Left ventricle myocardium inferior (tissue), 1 donor: ENCODE measurements around the gene RNF14. TPM values are rescaled to one million over a fixed set of nuclear protein-coding genes. Genes with fewer than 3 reads are reported as not detected.
A peak's percentile ranks its signal among the peaks of the same experiment; 100 is the strongest.

Experiments used
- DNase-seq: peaks from one replicate; pipeline ENCODE4 v3.0.0-alpha.2; 2020
- H3K27ac ChIP-seq: fragments of 200-600 bp; replicated peaks from 2 replicates; pipeline ENCODE4 v1.8.0; 2021
- H3K27me3 ChIP-seq: fragments of 200-600 bp; 2 replicates; pipeline ENCODE4 v1.8.0; 2021; ENCODE audit warnings: low read depth
- H3K36me3 ChIP-seq: fragments of 200-600 bp; 2 replicates; pipeline ENCODE4 v1.8.0; 2021
- H3K4me1 ChIP-seq: fragments of 200-600 bp; 2 replicates; pipeline ENCODE4 v1.8.0; 2021
- H3K4me3 ChIP-seq: fragments of 200-600 bp; 2 replicates; pipeline ENCODE4 v1.8.0; 2021; ENCODE audit warnings: mild to moderate bottlenecking, moderate library complexity
- H3K9me3 ChIP-seq: fragments of 200-600 bp; replicated peaks from 2 replicates; pipeline ENCODE4 v1.8.0; 2021
- intact Hi-C: fragments of 100-400 bp; cut with micrococcal nuclease; formaldehyde crosslinking; loops from one replicate; pipeline ENCODE4 v1.11.0; 2022
- total RNA-seq: library from RNA; stranded (reverse); fragmentation: NEBNext Ultra II Directional; extraction: Animal tissue kit (Norgen Biotek cat#: 25700); gene quantifications from one replicate; pipeline ENCODE4 v1.2.1, GENCODE V29; 2021
- TF ChIP-seq, protein P1 (sequence below): fragments of 200-600 bp; IDR thresholded peaks from 2 replicates; pipeline ENCODE4 v1.8.0; 2021; ENCODE audit warnings: antibody characterized with exemption, mild to moderate bottlenecking, borderline replicate concordance
- donor health status: DM: no; HTN: yes; CAD: no; lungs with severe emphysema.

RNF14 gene
- total RNA-seq, 1 donor from 2014 or later = 120 TPM

DNA sequence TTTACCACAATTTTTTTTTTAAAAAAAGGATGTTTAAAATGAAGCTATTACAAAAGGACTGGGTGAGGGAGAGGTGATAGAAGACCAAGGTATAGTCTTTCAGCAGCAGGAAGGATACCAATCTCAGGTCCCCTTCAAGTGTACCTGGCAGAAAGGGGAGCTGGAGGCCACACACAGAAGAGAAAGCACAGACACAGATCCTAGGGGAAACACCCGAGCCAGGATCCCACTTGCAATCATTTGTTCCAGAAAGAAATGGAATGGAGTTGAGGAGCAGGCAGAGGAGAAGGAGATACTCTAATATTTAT is 38.3 kb downstream of the RNF14 start:
- Histone ChIP-seq H3K4me1 (peaks cover 7% of the 10 kb centered on the region), H3K27me3 (no peaks in the 10 kb centered on the region), H3K9me3 (no peaks in the 10 kb centered on the region), H3K4me3 (no peak overlapping the region), H3K36me3 (peaks cover 56% of the 10 kb centered on the region), H3K27ac (no peak overlapping the region)
- no peak for DNase-seq
- TF ChIP-seq, protein P1, sequence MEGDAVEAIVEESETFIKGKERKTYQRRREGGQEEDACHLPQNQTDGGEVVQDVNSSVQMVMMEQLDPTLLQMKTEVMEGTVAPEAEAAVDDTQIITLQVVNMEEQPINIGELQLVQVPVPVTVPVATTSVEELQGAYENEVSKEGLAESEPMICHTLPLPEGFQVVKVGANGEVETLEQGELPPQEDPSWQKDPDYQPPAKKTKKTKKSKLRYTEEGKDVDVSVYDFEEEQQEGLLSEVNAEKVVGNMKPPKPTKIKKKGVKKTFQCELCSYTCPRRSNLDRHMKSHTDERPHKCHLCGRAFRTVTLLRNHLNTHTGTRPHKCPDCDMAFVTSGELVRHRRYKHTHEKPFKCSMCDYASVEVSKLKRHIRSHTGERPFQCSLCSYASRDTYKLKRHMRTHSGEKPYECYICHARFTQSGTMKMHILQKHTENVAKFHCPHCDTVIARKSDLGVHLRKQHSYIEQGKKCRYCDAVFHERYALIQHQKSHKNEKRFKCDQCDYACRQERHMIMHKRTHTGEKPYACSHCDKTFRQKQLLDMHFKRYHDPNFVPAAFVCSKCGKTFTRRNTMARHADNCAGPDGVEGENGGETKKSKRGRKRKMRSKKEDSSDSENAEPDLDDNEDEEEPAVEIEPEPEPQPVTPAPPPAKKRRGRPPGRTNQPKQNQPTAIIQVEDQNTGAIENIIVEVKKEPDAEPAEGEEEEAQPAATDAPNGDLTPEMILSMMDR = no peak
- intact Hi-C loops = loop anchor here (10.0 kb wide), 1 partner anchor 698 kb away; no protein-coding TSS in a partner anchor

DNA sequence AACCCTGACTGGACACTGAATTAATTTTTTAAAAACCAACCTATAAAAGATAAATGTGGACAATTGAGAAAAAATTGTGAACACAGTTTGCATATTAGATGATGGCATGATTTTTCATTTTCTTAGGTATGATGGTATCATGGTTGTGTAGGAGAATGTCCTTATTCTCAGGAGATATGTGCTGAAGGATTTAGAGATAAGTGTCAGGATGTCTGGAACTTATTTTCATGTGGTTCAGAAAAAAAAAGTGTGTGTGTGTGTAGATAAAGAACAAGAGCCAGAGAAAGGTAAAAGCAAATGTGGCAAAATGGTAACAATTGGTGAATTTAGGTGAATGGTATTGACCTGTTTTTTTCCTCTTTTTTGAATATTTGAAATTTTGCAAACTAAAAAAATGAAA is 39.9 kb downstream of the RNF14 start:
- no peak overlapping the region for H3K27ac ChIP-seq

DNA sequence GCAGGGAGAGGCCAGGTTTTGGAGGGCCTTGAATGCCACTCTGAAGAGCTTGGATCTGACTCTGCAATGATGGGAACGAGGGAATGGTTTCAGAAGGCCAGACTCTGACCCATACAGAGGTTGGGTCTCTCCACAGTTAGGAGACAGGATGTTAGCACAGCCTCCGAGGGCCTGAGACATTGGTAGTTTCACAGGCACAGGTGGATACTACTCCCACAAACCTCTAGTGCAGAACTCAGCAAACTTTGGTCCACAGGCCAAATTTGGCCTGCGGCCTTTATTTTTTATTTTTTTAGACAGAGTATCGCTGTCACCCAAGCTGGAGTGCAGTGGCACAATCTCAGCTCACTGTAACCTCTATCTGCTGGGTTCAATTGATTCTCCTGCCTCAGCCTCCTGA is 41.0 kb downstream of the RNF14 start:
- no peak for DNase-seq
- H3K36me3 ChIP-seq = peaks cover 35% of the 10 kb centered on the region
- intact Hi-C loops = loop anchor here (10.0 kb wide), 1 partner anchor 695 kb away; no protein-coding TSS in a partner anchor

More for the DNA sequence above, 39.9 kb downstream of the RNF14 start:
- TF ChIP-seq, protein P1 = no peak
- intact Hi-C loops = loop anchor here (10.0 kb wide), 1 partner anchor 696 kb away; no protein-coding TSS in a partner anchor
- Histone ChIP-seq H3K4me3 (no peak overlapping the region), H3K9me3 (no peaks in the 10 kb centered on the region), H3K27me3 (no peaks in the 10 kb centered on the region), H3K4me1 (peaks cover 21% of the 10 kb centered on the region), H3K36me3 (peaks cover 44% of the 10 kb centered on the region)
- no peak for DNase-seq

DNA sequence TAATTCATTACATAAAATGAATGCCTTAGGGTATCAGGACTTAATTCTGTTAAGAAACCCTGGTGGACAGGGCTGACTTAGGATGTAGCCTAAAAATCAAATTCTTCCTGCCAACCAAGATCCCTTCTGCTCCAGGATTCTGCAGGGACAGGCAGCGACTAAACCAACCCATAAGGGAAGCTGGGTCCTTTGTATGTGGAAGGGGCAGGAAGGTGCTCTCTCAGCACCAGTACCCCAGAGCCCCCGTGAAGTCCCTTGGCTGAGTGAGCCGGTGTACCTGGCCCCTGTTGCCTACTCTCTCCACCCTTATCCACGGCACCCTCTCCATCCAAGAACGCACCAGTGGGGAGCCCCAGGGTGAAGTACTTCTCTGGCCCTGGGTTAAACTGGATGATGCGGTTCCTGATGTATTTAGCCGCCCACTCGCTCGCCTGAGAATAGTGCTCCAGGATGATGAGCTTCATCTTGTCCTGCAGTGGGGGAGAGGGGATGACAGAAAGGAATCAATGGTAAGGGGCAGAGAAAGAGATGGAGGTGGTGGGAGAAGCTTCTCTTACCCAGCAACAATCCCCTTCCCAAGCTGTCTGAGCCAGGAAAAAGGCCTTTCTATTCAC is 42.8 kb downstream of the RNF14 start:
- DNase-seq = no peak
- intact Hi-C loops = no loop called here
- Histone ChIP-seq H3K27me3 (no peaks in the 10 kb centered on the region), H3K4me1 (peaks cover 37% of the 10 kb centered on the region), H3K36me3 (peaks cover 18% of the 10 kb centered on the region), H3K27ac (peak overlapping the region; percentile 88), H3K4me3 (peak overlapping the region; percentile 81), H3K9me3 (no peaks in the 10 kb centered on the region)
- TF ChIP-seq, protein P1 = no peak

More for the DNA sequence above, 41.0 kb downstream of the RNF14 start:
- Histone ChIP-seq H3K27ac (no peak overlapping the region), H3K4me3 (no peak overlapping the region), H3K27me3 (no peaks in the 10 kb centered on the region), H3K4me1 (peaks cover 28% of the 10 kb centered on the region), H3K9me3 (no peaks in the 10 kb centered on the region)
- TF ChIP-seq, protein P1 = no peak

DNA sequence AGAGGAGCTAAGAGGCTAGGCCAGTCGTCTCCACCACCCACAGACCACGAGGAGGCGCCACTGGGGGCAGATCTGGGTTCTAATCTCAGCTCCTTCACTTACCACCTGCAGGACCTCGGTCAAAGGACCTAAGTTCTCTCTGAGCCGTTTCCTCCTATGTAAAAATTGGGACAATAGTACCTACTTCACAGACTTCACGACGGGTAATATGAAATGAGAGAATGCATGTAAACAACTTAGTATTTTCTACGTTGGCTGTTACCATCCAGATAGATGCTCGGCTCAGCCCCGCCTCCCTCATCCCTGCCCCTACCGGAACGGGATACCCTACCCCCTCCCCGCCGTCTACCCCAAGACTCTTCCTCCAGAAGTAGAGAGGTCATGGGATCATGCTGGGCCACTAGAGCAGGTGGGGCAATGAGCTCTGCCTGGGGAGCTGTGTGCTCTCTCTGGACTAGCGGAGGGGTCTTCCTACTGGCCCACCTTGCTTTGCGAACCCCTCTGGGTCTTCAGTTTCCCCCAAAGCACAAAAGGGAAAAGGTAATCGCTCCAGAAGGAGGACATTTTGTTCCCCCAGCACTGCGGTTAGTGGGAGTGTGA is 43.4 kb downstream of the RNF14 start:
- TF ChIP-seq, protein P1 = peak; percentile 47
- intact Hi-C loops = no loop called here
- peak; percentile 49 for DNase-seq

More for the DNA sequence above, 43.4 kb downstream of the RNF14 start:
- peaks cover 16% of the 10 kb centered on the region for H3K36me3 ChIP-seq
- H3K27ac ChIP-seq = peak overlapping the region; percentile 88
- H3K4me3 ChIP-seq = peak overlapping the region; percentile 81
- H3K9me3 ChIP-seq = no peaks in the 10 kb centered on the region
- no peaks in the 10 kb centered on the region for H3K27me3 ChIP-seq
- H3K4me1 ChIP-seq = peaks cover 37% of the 10 kb centered on the region
